Measurements from ENCODE around the gene C14orf119. TPM values are rescaled to one million over a fixed set of nuclear protein-coding genes. Genes with fewer than 3 reads are reported as not detected.

Gene C14orf119
- total RNA-seq, 6 experiments from 2014 or later, result 10.7 to 22.6 (median 14.1) TPM

DNA sequence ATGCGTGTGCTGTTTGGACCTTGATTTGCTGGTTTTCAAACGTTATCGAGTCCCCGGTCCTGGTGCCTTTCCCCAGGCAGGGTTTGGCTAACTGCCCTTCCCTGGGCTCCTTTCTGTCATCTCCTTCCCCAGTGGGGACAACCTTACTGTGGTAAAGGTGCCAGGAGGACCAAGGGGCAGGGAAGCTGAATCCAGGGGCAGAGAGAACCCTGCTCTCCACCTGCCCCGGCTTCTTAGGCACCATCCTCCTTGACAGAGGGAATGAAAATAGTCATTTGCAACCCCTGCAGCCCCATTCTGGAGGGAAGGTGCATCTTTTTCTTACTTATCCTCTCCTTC lies 18.8 kb downstream of the C14orf119 start:
- no peak overlapping the region for H3K4me3 ChIP-seq
- DNase-seq, result no peak
- intact Hi-C loops (cut with DNase I), result no loop called here
- no peaks in the 10 kb centered on the region for H3K4me1 ChIP-seq
- TF ChIP-seq POLR2A (IDR thresholded peaks at IDR 0.05) (no peak), CTCF (IDR thresholded peaks at IDR 0.05) (no peak)
- H3K27ac ChIP-seq, result no peak overlapping the region
- no peaks in the 10 kb centered on the region for H3K27me3 ChIP-seq
- no peaks in the 10 kb centered on the region for H3K9me3 ChIP-seq
- ATAC-seq, result no peak
- H3K36me3 ChIP-seq, result no peaks in the 10 kb centered on the region
- WGBS (ENCODE audit: insufficient coverage, low coverage, low lambda C conversion rate, missing lambda C conversion rate), result 25% methylated on average over 2 of the region's 5 CpGs

GRCh38 chr14:23114669-23115038 lies 19.3 kb downstream of the C14orf119 start:
- intact Hi-C loops (cut with DNase I), result loop anchor here in 1 of 2 donors (5.0 kb wide), 1 partner anchor 73 kb away; no protein-coding TSS in a partner anchor
- DNase-seq (no peak), ATAC-seq (no peak)
- TF ChIP-seq CTCF (IDR thresholded peaks at IDR 0.05), result no peak
- TF ChIP-seq POLR2A (IDR thresholded peaks at IDR 0.05), result no peak
- 17% methylated on average over 1 of the region's 4 CpGs for WGBS (ENCODE audit: insufficient coverage, low coverage, low lambda C conversion rate, missing lambda C conversion rate)
- Histone ChIP-seq H3K27ac (no peak overlapping the region), H3K9me3 (no peaks in the 10 kb centered on the region), H3K4me1 (no peaks in the 10 kb centered on the region), H3K4me3 (no peak overlapping the region), H3K36me3 (no peaks in the 10 kb centered on the region), H3K27me3 (no peaks in the 10 kb centered on the region)

GRCh38 chr14:23115039-23115731 lies 19.9 kb downstream of the C14orf119 start:
- DNase-seq (no peak), ATAC-seq (peak in 1 of 4 donors; percentile 57)
- no peaks in the 10 kb centered on the region for H3K27me3 ChIP-seq
- no peaks in the 10 kb centered on the region for H3K4me1 ChIP-seq
- TF ChIP-seq CTCF (IDR thresholded peaks at IDR 0.05) (no peak), POLR2A (IDR thresholded peaks at IDR 0.05) (no peak)
- H3K4me3 ChIP-seq, result no peak overlapping the region
- intact Hi-C loops (cut with DNase I), result loop anchor here in 1 of 2 donors (5.0 kb wide), 1 partner anchor 72 kb away; no protein-coding TSS in a partner anchor
- no peaks in the 10 kb centered on the region for H3K9me3 ChIP-seq
- H3K27ac ChIP-seq, result no peak overlapping the region
- no peaks in the 10 kb centered on the region for H3K36me3 ChIP-seq
- 48% methylated on average over 8 of the region's 10 CpGs for WGBS (ENCODE audit: insufficient coverage, low coverage, low lambda C conversion rate, missing lambda C conversion rate)

- no peaks in the 10 kb centered on the region for H3K27me3 ChIP-seq
- intact Hi-C loops (cut with DNase I), result loop anchor here in 1 of 2 donors (5.0 kb wide), 1 partner anchor 71 kb away; no protein-coding TSS in a partner anchor
Observed at GRCh38 chr14:23115918-23116317, 20.6 kb downstream of the C14orf119 start.

GRCh38 chr14:23117371-23118020 lies 22.2 kb downstream of the C14orf119 start:
- Histone ChIP-seq H3K4me3 (no peak overlapping the region), H3K27ac (no peak overlapping the region), H3K27me3 (no peaks in the 10 kb centered on the region), H3K4me1 (no peaks in the 10 kb centered on the region), H3K36me3 (no peaks in the 10 kb centered on the region), H3K9me3 (no peaks in the 10 kb centered on the region)
- no peak for ATAC-seq
- intact Hi-C loops (cut with DNase I), result loop anchor here in 1 of 2 donors (5.0 kb wide), 1 partner anchor 70 kb away; no protein-coding TSS in a partner anchor
- WGBS (ENCODE audit: insufficient coverage, low coverage, low lambda C conversion rate, missing lambda C conversion rate), result 58% methylated on average over 5 of the region's 32 CpGs
- TF ChIP-seq POLR2A (IDR thresholded peaks at IDR 0.05), result no peak
- no peak for TF ChIP-seq CTCF (IDR thresholded peaks at IDR 0.05)
- DNase-seq, result no peak

More at GRCh38 chr14:23115918-23116317, 20.6 kb downstream of the C14orf119 start:
- H3K4me1 ChIP-seq, result no peaks in the 10 kb centered on the region
- H3K9me3 ChIP-seq, result no peaks in the 10 kb centered on the region
- no peaks in the 10 kb centered on the region for H3K36me3 ChIP-seq
- ATAC-seq, result no peak
- no peak for DNase-seq
- WGBS (ENCODE audit: insufficient coverage, low coverage, low lambda C conversion rate, missing lambda C conversion rate), result 71% methylated on average over 5 of the region's 5 CpGs
- no peak overlapping the region for H3K27ac ChIP-seq
- H3K4me3 ChIP-seq, result no peak overlapping the region
- no peak for TF ChIP-seq POLR2A (IDR thresholded peaks at IDR 0.05)
